HG03565 (cell line): ENCODE data around the gene SMARCB1.

Source experiments
- ATAC-seq: cut with Tn5 transposase; IDR thresholded peaks from one replicate; pipeline ENCODE4 v1.9.1; 2021; ENCODE audit warnings: mild to moderate bottlenecking, moderate library complexity; ENCODE audit not compliant: unreplicated experiment

The SMARCB1 gene

GRCh38 chr22:23786752-23787599 lies at the start of gene SMARCB1:
TSS of gene SMARCB1 (plus strand) at chr22:23786966. CDS start at chr22:23787170, 204 bp downstream.
- ATAC-seq, result peak; percentile 48

GRCh38 chr22:23737696-23738095 lies 49.1 kb upstream of the SMARCB1 start:
- no peak for ATAC-seq

GRCh38 chr22:23742505-23743264 lies 44.1 kb upstream of the SMARCB1 start:
- ATAC-seq, result no peak

- no peak for ATAC-seq
These were observed 43.5 kb upstream of the SMARCB1 start for GRCh38 chr22:23743303-23743705.

- no peak for ATAC-seq
These were observed 42.8 kb upstream of the SMARCB1 start for GRCh38 chr22:23744001-23744400.

GRCh38 chr22:23744485-23744884 lies 42.3 kb upstream of the SMARCB1 start:
- ATAC-seq, result no peak

GRCh38 chr22:23745791-23746190 lies 41.0 kb upstream of the SMARCB1 start:
- no peak for ATAC-seq

GRCh38 chr22:23749841-23750301 lies 36.9 kb upstream of the SMARCB1 start:
- ATAC-seq, result no peak

- ATAC-seq, result no peak
These were observed 36.4 kb upstream of the SMARCB1 start for GRCh38 chr22:23750367-23750713.

- ATAC-seq, result peak; percentile 58
These were observed 35.9 kb upstream of the SMARCB1 start, which contains the start of gene ZNF70 for GRCh38 chr22:23750714-23751440. TSS of gene ZNF70 (minus strand) at chr22:23751112. CDS start at chr22:23745140, 5,972 bp downstream.

- ATAC-seq, result no peak
These were observed 35.2 kb upstream of the SMARCB1 start for GRCh38 chr22:23751441-23751996.

- no peak for ATAC-seq
These were observed 34.6 kb upstream of the SMARCB1 start for GRCh38 chr22:23752090-23752691.

- no peak for ATAC-seq
These were observed 34.0 kb upstream of the SMARCB1 start for GRCh38 chr22:23752750-23753149.

- no peak for ATAC-seq
These were observed 33.4 kb upstream of the SMARCB1 start for GRCh38 chr22:23753385-23753784.

GRCh38 chr22:23754220-23754919 lies 32.4 kb upstream of the SMARCB1 start, which contains the start of gene VPREB3:
TSS of gene VPREB3 (minus strand) at chr22:23754425. CDS start at chr22:23754363, 62 bp downstream.
- ATAC-seq, result no peak

- ATAC-seq, result no peak
These were observed 31.7 kb upstream of the SMARCB1 start for GRCh38 chr22:23754980-23755636.

- no peak for ATAC-seq
These were observed 31.1 kb upstream of the SMARCB1 start for GRCh38 chr22:23755711-23756110.

- no peak for ATAC-seq
These were observed 29.9 kb upstream of the SMARCB1 start for GRCh38 chr22:23756891-23757290.

- ATAC-seq, result no peak
These were observed 27.2 kb upstream of the SMARCB1 start for GRCh38 chr22:23759566-23759965.
